OCI-LY3 (cell line): ENCODE results near the gene DDX27.

ENCODE experiments used
- CTCF ChIP-seq: fragments of 200-600, 300-600 bp; sonication (generic); IDR thresholded peaks from 2 replicates; pipeline ENCODE4 v1.5.1; 2014; ENCODE audit warnings: antibody characterized with exemption, low read length, low read depth
- EZH2phosphoT487 ChIP-seq: fragments of 200-600 bp; shearing (Covaris generic); IDR thresholded peaks from 2 replicates; pipeline ENCODE4 v1.6.1; 2018; ENCODE audit warnings: antibody characterized with exemption, mixed run types, low read depth

- TF ChIP-seq CTCF = no peak
- TF ChIP-seq EZH2phosphoT487 = no peak
Measured at GRCh38 chr20:49286689-49287551, 67.7 kb downstream of the DDX27 start.
